ENCODE results near the gene BUB1. TPM values are rescaled to one million over a fixed set of nuclear protein-coding genes. Genes with fewer than 3 reads are reported as not detected.

The BUB1 gene
- total and polyA plus RNA-seq, 9 of the 15 experiments (the other 6 are each of a cell fraction or from before 2014, with no cell fraction given), result 73.4 to 247 (median 118) TPM

- TF ChIP-seq, protein P1, sequence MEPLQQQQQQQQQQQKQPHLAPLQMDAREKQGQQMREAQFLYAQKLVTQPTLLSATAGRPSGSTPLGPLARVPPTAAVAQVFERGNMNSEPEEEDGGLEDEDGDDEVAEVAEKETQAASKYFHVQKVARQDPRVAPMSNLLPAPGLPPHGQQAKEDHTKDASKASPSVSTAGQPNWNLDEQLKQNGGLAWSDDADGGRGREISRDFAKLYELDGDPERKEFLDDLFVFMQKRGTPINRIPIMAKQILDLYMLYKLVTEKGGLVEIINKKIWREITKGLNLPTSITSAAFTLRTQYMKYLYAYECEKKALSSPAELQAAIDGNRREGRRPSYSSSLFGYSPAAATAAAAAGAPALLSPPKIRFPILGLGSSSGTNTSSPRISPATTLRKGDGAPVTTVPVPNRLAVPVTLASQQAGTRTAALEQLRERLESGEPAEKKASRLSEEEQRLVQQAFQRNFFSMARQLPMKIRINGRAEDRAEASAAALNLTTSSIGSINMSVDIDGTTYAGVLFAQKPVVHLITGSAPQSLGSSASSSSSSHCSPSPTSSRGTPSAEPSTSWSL (CRISPR knock-in tag; IDR thresholded peaks at IDR 0.05; ENCODE audit: borderline replicate concordance), result no peak
- TF ChIP-seq HES1 (IDR thresholded peaks at IDR 0.05; ENCODE audit: low read depth), result no peak
- TF ChIP-seq TAF7 (tag; IDR thresholded peaks at IDR 0.05), result no peak
- no peak for TF ChIP-seq U2AF1 (optimal IDR thresholded peaks at IDR 0.05; ENCODE audit: low read depth, low read length)
- TF ChIP-seq NCOA1 (IDR thresholded peaks at IDR 0.05; ENCODE audit: low read depth), result peak; percentile 42; the same call in 1 of the 2 replicates
- TF ChIP-seq KDM1A (IDR thresholded peaks at IDR 0.05), result peak; percentile 53 to 54; a peak in 2 of 4 replicates
- TF ChIP-seq ZNF274 (IDR thresholded peaks at IDR 0.05; ENCODE audit: borderline replicate concordance, low read depth, low read length), result no peak
- TF ChIP-seq EP300 (IDR thresholded peaks at IDR 0.05; ENCODE audit: low read length), result peak; percentile 57; the same call in 1 of the 2 replicates
- no peak for TF ChIP-seq E2F8 (IDR thresholded peaks at IDR 0.05; ENCODE audit: low read depth, partially characterized antibody)
- no peak for TF ChIP-seq GATAD2A (IDR thresholded peaks at IDR 0.05)
- TF ChIP-seq CUX1 (CRISPR knock-in tag; IDR thresholded peaks at IDR 0.05), result 0 out of 2 replicates have a peak, but pooled peaks have one; percentile 63
- TF ChIP-seq, protein P2, sequence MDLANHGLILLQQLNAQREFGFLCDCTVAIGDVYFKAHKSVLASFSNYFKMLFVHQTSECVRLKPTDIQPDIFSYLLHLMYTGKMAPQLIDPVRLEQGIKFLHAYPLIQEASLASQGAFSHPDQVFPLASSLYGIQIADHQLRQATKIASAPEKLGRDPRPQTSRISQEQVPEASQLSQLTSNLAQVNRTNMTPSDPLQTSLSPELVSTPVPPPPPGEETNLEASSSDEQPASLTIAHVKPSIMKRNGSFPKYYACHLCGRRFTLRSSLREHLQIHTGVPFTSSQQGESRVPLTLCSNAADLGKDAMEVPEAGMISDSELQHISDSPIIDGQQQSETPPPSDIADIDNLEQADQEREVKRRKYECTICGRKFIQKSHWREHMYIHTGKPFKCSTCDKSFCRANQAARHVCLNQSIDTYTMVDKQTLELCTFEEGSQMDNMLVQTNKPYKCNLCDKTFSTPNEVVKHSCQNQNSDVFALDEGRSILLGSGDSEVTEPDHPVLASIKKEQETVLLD (IDR thresholded peaks at IDR 0.05), result peak; percentile 52; the same call in 1 of the 2 replicates
- no peak for TF ChIP-seq ZNF174 (CRISPR knock-in tag; IDR thresholded peaks at IDR 0.05)
- no peak for TF ChIP-seq ZNF121 (CRISPR knock-in tag; conservative IDR thresholded peaks at IDR 0.05)
- no peak for TF ChIP-seq RFX7 (CRISPR knock-in tag; IDR thresholded peaks at IDR 0.05)
- no peak for TF ChIP-seq TFAM (CRISPR knock-in tag; conservative IDR thresholded peaks at IDR 0.05)
- no peak for TF ChIP-seq ZNF146 (CRISPR knock-in tag; IDR thresholded peaks at IDR 0.05; ENCODE audit: unreplicated experiment)
Measured at GRCh38 chr2:110691612-110692258, 13.9 kb upstream of the BUB1 start (continued).

Measured in K562 (cell line).